Skeletal muscle satellite cell (primary cell): Measurements from ENCODE around the gene GCDH.
"Not testable (repeated sequence)": the region's sequence is repeated elsewhere in the genome, so short reads cannot be mapped to it uniquely, and the experiment has no call there.

Experiments used
- H3K27me3 ChIP-seq: 2 replicates; pipeline ENCODE4 v1.7.0; 2013; ENCODE audit warnings: low read length; ENCODE audit not compliant: control insufficient read depth, insufficient read depth
- H3K36me3 ChIP-seq: 2 replicates; pipeline ENCODE4 v1.7.0; 2013; ENCODE audit warnings: mild to moderate bottlenecking, control low read depth, low read length; ENCODE audit not compliant: insufficient read depth
- H3K4me1 ChIP-seq: 2 replicates; pipeline ENCODE4 v1.7.0; 2013; ENCODE audit warnings: low read length; ENCODE audit not compliant: control insufficient read depth, insufficient read depth
- H3K4me2 ChIP-seq: 2 replicates; pipeline ENCODE4 v1.7.0; 2013; ENCODE audit warnings: mild to moderate bottlenecking, low read length
- H3K4me3 ChIP-seq: 2 replicates; pipeline ENCODE4 v1.7.0; 2013; ENCODE audit warnings: low read length
- H3K9ac ChIP-seq: 2 replicates; pipeline ENCODE4 v1.7.0; 2013; ENCODE audit warnings: mild to moderate bottlenecking, low read depth, low read length, moderate library complexity
- H3K9me3 ChIP-seq: replicated peaks from 2 replicates; pipeline ENCODE4 v1.7.0; 2013; ENCODE audit warnings: mild to moderate bottlenecking, control low read depth, low read length

GCDH gene

DNA sequence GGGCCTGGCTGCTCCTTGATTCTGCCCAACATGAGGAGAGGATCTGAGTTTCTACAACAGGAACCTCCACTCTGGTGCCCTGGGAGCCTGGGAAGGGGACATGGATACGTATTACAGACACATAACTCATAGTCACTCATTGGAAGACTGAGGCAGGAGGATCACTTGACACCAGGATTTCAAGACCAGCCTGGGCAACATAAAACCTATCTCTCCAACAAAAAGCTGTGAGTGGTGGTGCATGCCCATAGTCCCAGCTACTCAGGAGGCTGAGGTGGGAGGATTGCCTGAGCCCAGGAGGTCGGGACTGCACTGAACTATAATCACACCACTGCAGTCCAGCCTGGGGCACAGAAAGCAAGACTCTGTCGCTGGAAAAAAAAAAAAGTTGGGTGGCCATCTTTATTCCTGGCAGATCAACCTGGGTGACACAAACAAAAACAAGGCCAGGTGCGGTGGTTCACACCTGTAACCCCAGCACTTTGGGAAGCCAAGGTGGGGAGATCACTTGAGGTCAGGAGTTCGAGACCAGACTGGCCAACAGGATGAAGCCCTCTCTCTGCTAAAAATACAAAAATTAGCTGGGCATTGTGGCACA lies 2.9 kb upstream of the GCDH start:
- H3K27me3 ChIP-seq, result peaks cover 34% of the 10 kb centered on the region
- H3K9ac ChIP-seq, result no peak overlapping the region
- H3K36me3 ChIP-seq, result no peaks in the 10 kb centered on the region
- H3K4me2 ChIP-seq, result no peak overlapping the region
- H3K4me1 ChIP-seq, result peaks cover 17% of the 10 kb centered on the region
- H3K9me3 ChIP-seq, result peaks cover 14% of the 10 kb centered on the region
- H3K4me3 ChIP-seq, result no peak overlapping the region

DNA sequence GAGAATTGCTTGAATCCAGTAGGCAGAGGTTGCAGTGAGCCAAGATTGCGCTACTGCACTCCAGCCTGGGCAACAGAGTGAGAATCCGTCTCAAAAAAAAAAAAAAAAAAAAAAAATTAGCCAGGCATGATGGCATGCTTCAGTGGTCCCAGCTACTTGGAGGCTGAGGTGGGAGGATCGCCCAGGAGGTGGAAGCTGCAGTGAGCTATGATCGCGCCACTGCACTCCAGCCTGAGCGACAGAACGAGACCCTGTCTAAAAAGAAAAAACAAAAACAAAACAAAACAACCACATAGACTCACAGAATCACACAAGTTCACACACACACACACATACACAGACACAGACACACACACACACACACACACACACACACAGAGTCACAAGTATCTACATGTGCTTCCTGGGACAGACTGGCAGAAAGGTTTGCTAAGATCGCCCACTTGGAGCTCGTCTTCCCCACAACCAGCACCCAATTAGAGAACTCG lies 617 bp upstream of the GCDH start:
- not testable (repeated sequence) for H3K9me3 ChIP-seq, H3K9ac ChIP-seq, H3K36me3 ChIP-seq
- Histone ChIP-seq H3K27me3 (peaks cover 15% of the 10 kb centered on the region), H3K4me1 (peaks cover 11% of the 10 kb centered on the region), H3K4me2 (peak overlapping the region; percentile 79), H3K4me3 (peak overlapping the region; percentile 59)

GRCh38 chr19:12891553-12892021 lies 627 bp downstream of the GCDH start:
- peaks cover 4% of the 10 kb centered on the region for H3K36me3 ChIP-seq
- H3K27me3 ChIP-seq, result peaks cover 5% of the 10 kb centered on the region
- peak overlapping the region; percentile 62 for H3K9ac ChIP-seq
- peak overlapping the region; percentile 96 for H3K4me2 ChIP-seq
- no peaks in the 10 kb centered on the region for H3K9me3 ChIP-seq
- H3K4me1 ChIP-seq, result peaks cover 10% of the 10 kb centered on the region
- H3K4me3 ChIP-seq, result peak overlapping the region; percentile 92

GRCh38 chr19:12893582-12893981 lies 2.6 kb downstream of the GCDH start:
- Histone ChIP-seq H3K4me3 (no peak overlapping the region), H3K4me1 (peaks cover 10% of the 10 kb centered on the region), H3K9ac (no peak overlapping the region), H3K4me2 (no peak overlapping the region), H3K36me3 (peaks cover 10% of the 10 kb centered on the region), H3K27me3 (no peaks in the 10 kb centered on the region), H3K9me3 (no peaks in the 10 kb centered on the region)

- H3K4me3 ChIP-seq, result no peak overlapping the region
- no peaks in the 10 kb centered on the region for H3K27me3 ChIP-seq
- peaks cover 10% of the 10 kb centered on the region for H3K36me3 ChIP-seq
Observed at GRCh38 chr19:12896460-12896859, 5.5 kb downstream of the GCDH start.

GRCh38 chr19:12899891-12900518 lies 9.0 kb downstream of the GCDH start:
- Histone ChIP-seq H3K36me3 (peaks cover 5% of the 10 kb centered on the region), H3K4me1 (no peaks in the 10 kb centered on the region), H3K9me3 (no peaks in the 10 kb centered on the region), H3K27me3 (no peaks in the 10 kb centered on the region), H3K9ac (no peak overlapping the region), H3K4me2 (no peak overlapping the region), H3K4me3 (no peak overlapping the region)

More at GRCh38 chr19:12896460-12896859, 5.5 kb downstream of the GCDH start:
- Histone ChIP-seq H3K4me2 (no peak overlapping the region), H3K4me1 (peaks cover 5% of the 10 kb centered on the region), H3K9ac (no peak overlapping the region), H3K9me3 (no peaks in the 10 kb centered on the region)

- no peaks in the 10 kb centered on the region for H3K27me3 ChIP-seq
- H3K9ac ChIP-seq, result no peak overlapping the region
- no peaks in the 10 kb centered on the region for H3K36me3 ChIP-seq
- no peak overlapping the region for H3K4me3 ChIP-seq
- H3K4me2 ChIP-seq, result no peak overlapping the region
- no peaks in the 10 kb centered on the region for H3K9me3 ChIP-seq
- H3K4me1 ChIP-seq, result no peaks in the 10 kb centered on the region
Observed at GRCh38 chr19:12907166-12907565, 16.2 kb downstream of the GCDH start.

- H3K4me2 ChIP-seq, result peak overlapping the region; percentile 49
- H3K27me3 ChIP-seq, result no peaks in the 10 kb centered on the region
- H3K4me1 ChIP-seq, result peaks cover 14% of the 10 kb centered on the region
- H3K36me3 ChIP-seq, result no peaks in the 10 kb centered on the region
- no peak overlapping the region for H3K9ac ChIP-seq
- no peak overlapping the region for H3K4me3 ChIP-seq
- no peaks in the 10 kb centered on the region for H3K9me3 ChIP-seq
Observed at GRCh38 chr19:12912571-12912970, 21.6 kb downstream of the GCDH start.

DNA sequence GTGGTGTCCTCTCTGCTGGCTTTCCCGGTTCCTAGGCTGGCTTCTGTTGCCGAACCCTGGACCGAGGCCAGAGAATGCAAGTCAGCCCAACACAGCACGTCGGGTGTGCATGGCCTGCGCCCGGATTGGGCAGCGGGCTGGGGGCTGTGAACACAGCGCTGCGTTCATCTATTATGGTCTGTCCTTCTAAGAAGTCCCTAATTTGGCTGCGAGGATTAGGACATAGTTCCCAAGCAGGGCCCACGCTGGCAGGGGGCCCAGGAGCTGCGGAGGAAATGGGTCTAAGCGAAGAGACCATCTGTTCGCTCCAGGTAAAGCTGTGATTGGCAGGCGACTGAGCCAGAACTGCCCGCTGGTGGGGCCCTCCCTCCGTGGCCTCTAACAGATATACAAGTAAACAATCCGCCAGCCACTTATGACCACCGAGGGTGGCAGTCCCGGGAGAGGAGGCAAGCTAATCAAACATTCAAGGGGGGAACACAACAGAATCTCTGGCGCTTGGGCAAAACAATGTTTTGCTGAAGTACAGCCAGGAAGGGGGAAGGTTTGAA lies 22.1 kb downstream of the GCDH start:
- Histone ChIP-seq H3K27me3 (no peaks in the 10 kb centered on the region), H3K9ac (no peak overlapping the region)

GRCh38 chr19:12913851-12914690 lies 23.1 kb downstream of the GCDH start:
- H3K4me3 ChIP-seq, result no peak overlapping the region
- H3K36me3 ChIP-seq, result no peaks in the 10 kb centered on the region
- no peaks in the 10 kb centered on the region for H3K9me3 ChIP-seq
- H3K9ac ChIP-seq, result no peak overlapping the region
- H3K4me1 ChIP-seq, result peaks cover 18% of the 10 kb centered on the region
- peak overlapping the region; percentile 22 for H3K4me2 ChIP-seq
- H3K27me3 ChIP-seq, result no peaks in the 10 kb centered on the region

More for the DNA sequence above, 22.1 kb downstream of the GCDH start:
- H3K4me1 ChIP-seq, result peaks cover 14% of the 10 kb centered on the region
- no peaks in the 10 kb centered on the region for H3K36me3 ChIP-seq
- peak overlapping the region; percentile 49 for H3K4me2 ChIP-seq
- no peaks in the 10 kb centered on the region for H3K9me3 ChIP-seq
- H3K4me3 ChIP-seq, result peak overlapping the region; percentile 26

DNA sequence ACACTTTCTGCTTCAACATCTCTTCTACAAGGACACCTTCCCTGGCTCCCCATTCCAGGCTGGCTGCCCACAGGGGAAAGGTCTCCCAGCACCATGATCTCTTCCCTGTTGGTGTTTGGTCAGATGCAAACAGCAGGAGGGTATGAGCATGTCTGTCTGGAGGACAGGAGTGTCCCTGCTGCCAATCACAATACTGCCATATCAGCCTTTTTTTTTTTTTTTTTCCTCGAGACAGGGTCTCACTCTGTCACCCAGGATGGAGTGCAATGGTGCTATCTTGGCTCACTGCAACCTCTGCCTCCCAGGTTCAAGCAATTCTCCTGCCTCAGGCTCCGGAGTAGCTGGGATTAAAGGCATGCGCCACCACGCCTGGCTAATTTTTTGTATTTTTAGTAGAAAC lies 24.9 kb downstream of the GCDH start:
- peaks cover 18% of the 10 kb centered on the region for H3K4me1 ChIP-seq
- H3K4me3 ChIP-seq, H3K36me3 ChIP-seq, H3K27me3 ChIP-seq, H3K4me2 ChIP-seq, H3K9ac ChIP-seq, H3K9me3 ChIP-seq: not testable (repeated sequence)
